Measurements from ENCODE around the gene EFCAB8.

DNA sequence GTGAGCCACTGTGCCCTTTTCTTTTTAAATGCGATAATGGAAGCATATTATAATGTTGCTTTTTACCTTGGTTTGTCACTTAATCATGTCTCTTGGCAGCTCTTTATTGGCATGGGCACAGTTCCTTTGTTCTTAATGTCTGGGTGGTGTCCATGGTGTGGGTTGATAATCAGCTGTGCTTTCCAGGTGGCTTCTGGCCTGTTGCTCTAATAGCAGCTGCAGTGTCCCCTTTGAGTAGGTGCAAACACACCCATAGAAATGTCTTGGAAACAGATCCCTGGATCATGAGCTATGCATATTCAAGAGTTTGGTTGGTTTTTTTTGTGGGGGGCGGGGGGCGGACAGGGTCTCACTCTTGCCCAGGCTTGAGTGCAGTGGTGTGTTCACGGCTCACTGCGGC lies 29.9 kb downstream of the EFCAB8 start:
- TF ChIP-seq, protein P1, sequence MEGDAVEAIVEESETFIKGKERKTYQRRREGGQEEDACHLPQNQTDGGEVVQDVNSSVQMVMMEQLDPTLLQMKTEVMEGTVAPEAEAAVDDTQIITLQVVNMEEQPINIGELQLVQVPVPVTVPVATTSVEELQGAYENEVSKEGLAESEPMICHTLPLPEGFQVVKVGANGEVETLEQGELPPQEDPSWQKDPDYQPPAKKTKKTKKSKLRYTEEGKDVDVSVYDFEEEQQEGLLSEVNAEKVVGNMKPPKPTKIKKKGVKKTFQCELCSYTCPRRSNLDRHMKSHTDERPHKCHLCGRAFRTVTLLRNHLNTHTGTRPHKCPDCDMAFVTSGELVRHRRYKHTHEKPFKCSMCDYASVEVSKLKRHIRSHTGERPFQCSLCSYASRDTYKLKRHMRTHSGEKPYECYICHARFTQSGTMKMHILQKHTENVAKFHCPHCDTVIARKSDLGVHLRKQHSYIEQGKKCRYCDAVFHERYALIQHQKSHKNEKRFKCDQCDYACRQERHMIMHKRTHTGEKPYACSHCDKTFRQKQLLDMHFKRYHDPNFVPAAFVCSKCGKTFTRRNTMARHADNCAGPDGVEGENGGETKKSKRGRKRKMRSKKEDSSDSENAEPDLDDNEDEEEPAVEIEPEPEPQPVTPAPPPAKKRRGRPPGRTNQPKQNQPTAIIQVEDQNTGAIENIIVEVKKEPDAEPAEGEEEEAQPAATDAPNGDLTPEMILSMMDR (IDR thresholded peaks at IDR 0.05) = no peak
- no peak for TF ChIP-seq POLR2AphosphoS5 (IDR thresholded peaks at IDR 0.05)
- no peak for TF ChIP-seq EP300 (IDR thresholded peaks at IDR 0.05)

Measured in stomach (tissue), 4 donors.